ENCODE results near the gene CPLX1.
"Not testable (repeated sequence)": the region's sequence is repeated elsewhere in the genome, so short reads cannot be mapped to it uniquely, and the experiment has no call there.

Gene CPLX1

GRCh38 chr4:754221-755120, 71.5 kb downstream of the CPLX1 start:
- DNase-seq (ENCODE audit: low read depth), result no peak

GRCh38 chr4:753186-753585, 72.7 kb downstream of the CPLX1 start:
- DNase-seq (ENCODE audit: low read depth), result not testable (repeated sequence)

DNA sequence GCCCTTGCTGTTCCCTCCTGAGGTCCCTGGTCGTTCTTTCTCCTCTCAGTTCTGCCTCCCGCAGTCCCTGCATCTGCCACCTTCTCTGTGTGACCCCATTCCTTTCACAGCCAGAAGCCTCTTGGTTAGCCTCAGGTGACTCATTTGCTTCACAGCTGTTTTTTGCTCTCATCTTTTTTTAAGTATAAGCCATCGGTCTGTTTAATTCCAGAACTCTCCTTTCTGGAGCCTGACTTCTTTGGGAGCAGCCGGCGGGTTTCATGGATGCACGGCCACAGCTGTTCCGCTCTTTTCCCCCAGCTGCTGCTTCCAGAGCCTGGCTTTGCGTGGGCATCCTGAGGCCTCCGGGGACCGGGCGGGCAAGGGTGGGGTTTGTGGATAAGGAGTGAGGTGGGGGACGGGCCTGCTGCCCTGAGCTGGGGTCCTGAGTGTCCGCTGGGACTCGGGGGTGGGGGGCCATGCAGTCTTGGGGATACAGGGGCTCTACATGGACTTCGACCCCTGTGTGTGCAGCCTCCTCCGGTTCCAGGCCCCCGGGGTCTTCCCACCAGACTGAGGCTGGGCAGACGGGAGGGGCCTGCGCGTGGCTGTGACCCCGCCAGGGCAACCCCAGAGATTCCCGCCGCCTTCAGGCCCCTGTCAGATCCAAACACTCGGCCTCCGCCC, 73.6 kb downstream of the CPLX1 start:
- DNase-seq (ENCODE audit: low read depth), result no peak

GRCh38 chr4:751676-752075, 74.3 kb downstream of the CPLX1 start:
- DNase-seq (ENCODE audit: low read depth), result no peak

- no peak for DNase-seq (ENCODE audit: low read depth)
Observed at GRCh38 chr4:749698-750666, 75.9 kb downstream of the CPLX1 start.

DNA sequence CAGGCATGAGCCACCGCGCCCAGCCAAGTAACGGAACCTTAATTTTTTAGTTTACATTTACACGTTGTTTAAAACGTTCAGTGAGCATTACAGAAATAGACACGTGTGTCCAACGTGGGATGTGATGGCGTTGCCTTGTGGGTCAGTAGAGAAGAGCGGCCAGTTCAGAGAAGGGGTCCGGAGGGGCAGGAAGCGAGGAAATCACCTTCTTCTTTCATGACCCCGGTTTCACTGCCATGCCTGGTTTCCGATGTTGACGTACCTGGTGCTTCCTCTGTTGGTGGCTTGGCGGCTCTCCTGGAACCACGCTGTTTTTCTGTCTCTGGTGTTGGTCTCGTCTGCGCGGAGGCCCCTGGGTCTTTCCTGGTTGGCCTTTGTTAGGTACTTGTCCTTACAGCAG, 77.5 kb downstream of the CPLX1 start:
- no peak for DNase-seq (ENCODE audit: low read depth)

GRCh38 chr4:747546-748170, 78.3 kb downstream of the CPLX1 start:
- DNase-seq (ENCODE audit: low read depth), result no peak

DNA sequence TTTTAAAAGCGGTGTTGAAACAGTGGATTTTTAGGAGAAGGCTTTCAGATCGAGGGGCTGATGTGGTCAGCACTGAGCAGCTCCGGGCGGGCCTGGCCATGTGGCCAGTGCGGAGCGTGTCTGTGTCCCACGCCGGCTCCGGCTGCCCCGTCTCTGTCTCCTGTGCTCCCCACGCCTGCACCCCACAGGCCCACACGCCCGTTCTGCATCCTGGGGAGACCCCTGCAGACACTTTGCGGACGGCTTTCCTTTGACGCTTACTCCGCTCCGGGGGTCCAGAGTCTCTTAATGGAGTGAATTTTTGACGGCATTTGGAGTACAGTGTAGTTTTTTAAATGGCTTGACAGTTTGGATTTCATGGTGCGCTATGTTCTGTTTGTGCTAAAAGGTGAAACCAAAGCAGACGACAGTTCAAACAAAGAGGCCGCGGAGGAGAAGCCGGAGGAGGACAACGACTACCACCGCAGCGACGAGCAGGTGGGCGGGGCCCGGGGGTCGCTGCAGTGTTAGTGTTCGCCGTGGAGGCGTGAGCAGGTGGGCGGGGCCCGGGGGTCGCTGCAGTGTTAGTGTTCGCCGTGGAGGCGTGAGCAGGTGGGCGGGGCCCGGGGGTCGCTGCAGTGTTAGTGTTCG, 81.6 kb downstream of the CPLX1 start:
- no peak for DNase-seq (ENCODE audit: low read depth)

DNA sequence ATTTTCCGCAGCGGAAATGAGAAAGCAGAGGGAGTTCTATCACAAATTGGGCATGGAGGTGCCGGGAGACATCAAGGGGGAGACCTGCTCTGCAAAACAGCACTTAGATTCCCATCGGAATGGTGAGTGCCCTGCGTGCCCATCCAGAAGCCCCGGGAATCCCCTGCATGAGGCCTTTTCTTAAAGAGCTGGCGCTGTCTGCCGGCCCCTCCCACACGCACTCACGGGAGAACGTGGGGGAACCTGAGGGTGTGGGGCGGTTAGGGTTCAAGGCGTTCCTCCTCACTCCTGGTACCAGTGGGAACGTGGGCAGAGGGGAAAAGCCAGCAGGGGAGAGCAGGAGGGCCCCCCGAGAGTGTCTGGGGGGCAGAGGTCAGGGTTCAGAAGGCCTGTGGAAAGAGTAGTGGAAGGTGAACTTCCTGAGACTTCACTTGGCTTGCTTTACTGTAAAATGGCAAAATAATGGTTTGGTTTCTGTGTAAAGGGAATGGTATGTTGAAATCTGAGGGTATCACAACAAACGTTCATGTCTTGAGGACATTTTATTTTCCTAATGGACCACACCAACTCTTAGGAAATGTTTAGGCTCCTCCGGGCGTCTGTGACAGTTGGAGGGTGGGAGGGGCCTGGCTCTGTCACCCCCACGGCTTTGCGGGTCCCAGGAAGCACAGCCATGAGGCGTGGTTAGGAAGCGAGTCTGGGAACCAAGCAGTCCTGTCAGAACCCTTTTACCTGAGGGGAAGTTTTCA, 82.3 kb downstream of the CPLX1 start:
- no peak for DNase-seq (ENCODE audit: low read depth)

DNA sequence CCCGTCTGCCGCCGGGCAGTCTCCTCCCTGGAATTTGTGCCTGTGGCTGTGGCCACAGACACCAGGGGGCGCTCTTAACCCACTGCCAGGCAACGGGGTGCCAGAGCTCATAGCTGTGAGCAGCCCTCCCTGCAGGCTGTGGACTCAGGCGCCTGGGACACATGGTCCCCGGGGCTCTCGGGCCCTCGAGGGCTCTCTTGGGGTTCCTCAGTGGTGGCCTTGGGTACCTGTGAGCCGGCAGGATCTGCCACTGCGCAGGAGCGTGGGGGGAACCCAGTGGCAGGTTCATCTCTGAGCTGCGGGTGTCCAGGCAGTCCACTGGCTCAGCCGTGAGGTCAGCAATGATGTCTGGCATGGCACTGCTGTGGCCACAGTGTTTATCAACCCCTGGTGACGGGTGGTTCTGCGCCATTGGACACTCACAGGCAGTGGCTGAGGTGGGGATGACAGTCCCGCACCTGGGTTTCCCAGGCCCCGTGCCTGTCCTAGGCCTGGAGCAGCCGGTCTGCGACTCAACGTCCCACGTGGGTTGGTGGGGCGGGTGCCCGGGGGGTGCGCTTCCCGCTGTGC, 83.1 kb downstream of the CPLX1 start:
- peak; percentile 52 for DNase-seq (ENCODE audit: low read depth)

DNA sequence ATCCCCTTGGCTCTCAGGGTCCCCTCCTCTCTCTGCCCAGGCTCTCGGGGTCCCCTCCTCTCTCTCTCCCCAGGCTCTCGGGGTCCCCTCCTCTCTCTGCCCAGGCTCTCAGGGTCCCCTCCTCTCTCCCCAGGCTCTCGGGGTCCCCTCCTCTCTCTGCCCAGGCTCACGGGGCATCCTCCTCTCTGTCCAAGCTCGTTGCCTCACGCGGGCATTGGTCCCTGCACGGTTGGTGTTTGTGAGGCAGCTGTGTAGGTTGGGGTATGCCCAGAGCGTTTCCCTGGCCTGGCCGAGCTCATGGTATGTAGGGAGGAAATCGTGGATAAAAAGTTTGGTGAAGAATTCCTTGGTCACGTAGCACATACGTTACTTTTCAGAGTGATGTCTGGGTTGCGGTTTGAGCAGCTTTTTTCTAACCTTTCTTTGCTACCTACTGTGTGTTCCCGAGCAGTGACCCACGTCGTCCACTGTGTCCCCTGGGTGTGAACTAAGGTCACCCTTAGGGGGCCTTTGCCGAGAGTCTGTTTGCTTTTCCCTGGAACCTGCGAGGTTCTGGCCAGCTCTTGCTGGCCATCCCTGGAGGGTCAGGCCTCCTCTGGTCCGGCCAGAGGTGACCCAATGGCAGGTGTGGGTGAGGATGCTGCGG, 83.7 kb downstream of the CPLX1 start:
- DNase-seq (ENCODE audit: low read depth), result no peak

- DNase-seq (ENCODE audit: low read depth), result no peak
Observed at GRCh38 chr4:740656-741282, 85.2 kb downstream of the CPLX1 start.

DNA sequence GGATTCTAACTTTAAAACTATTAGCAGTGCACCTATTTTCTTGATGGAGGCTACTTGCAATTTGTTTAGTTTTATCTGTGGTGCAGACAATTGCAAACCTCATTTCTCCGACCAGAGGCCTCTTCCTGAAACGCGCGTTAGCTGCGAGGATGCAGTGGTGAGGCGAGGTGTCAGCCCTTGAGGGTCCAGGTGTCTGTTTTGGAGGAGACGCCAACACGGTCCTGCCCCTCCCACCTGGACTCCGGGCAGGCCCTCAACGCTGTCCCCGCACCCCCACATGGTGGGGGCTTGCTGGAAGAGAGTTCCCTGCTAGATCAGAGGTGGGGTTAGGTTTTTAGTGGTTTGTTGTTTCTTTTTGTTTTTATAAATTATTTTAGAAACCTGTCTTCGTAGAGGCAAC, 85.9 kb downstream of the CPLX1 start:
- no peak for DNase-seq (ENCODE audit: low read depth)

- DNase-seq (ENCODE audit: low read depth), result no peak
Observed at GRCh38 chr4:739569-739968, 86.4 kb downstream of the CPLX1 start.

GRCh38 chr4:738781-739280, 87.1 kb downstream of the CPLX1 start:
- no peak for DNase-seq (ENCODE audit: low read depth)

GRCh38 chr4:736561-736960, 89.4 kb downstream of the CPLX1 start:
- DNase-seq (ENCODE audit: low read depth), result not testable (repeated sequence)

DNA sequence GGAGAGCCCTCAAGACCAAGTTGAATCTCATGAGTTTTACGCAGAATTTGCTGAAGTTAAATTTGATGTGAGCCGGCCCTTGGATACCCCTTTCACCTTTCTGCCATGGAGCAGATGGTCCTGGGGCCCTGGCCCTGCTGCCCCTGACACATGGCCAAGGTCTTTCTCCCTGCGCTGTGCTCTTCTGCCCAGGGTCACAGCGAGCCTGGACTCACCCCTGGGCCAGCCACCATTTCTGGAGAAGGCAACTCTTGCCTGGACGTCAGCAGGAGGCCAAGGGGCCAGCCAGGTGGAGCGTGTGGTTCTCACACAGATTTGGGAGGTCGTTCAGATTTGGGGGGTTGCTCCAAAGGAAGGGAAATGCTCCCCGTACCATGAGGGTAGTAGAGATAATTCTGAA, 90.3 kb downstream of the CPLX1 start:
- DNase-seq (ENCODE audit: low read depth), result no peak

Data from stimulated activated CD8-positive, alpha-beta memory T cell treated with anti-CD3 and anti-CD28 coated beads, Interleukin-12 subunit alpha, Interleukin-12 subunit beta, amount 100 ng/mL, for 4 hours (primary cell).